DOHH2 (cell line): ENCODE measurements around the gene CAMSAP1.

ENCODE experiments used
- CTCF ChIP-seq: fragments of 200-600 bp; sonication (generic); IDR thresholded peaks from one replicate; pipeline ENCODE4 v1.5.1; 2014; ENCODE audit warnings: antibody characterized with exemption, mild to moderate bottlenecking, low read depth, low read length; ENCODE audit not compliant: poor library complexity, severe bottlenecking
- EZH2phosphoT487 ChIP-seq: fragments of 200-600 bp; sonication (generic); IDR thresholded peaks from 2 replicates; pipeline ENCODE4 v1.6.1; 2017; ENCODE audit warnings: borderline replicate concordance, mild to moderate bottlenecking, antibody characterized with exemption, low read length, moderate library complexity, mixed read lengths

GRCh38 chr9:135801070-135801469 is 106.3 kb downstream of the CAMSAP1 start:
- TF ChIP-seq CTCF (no peak), EZH2phosphoT487 (no peak)
